Measurements from ENCODE around the gene LVRN.

DNA sequence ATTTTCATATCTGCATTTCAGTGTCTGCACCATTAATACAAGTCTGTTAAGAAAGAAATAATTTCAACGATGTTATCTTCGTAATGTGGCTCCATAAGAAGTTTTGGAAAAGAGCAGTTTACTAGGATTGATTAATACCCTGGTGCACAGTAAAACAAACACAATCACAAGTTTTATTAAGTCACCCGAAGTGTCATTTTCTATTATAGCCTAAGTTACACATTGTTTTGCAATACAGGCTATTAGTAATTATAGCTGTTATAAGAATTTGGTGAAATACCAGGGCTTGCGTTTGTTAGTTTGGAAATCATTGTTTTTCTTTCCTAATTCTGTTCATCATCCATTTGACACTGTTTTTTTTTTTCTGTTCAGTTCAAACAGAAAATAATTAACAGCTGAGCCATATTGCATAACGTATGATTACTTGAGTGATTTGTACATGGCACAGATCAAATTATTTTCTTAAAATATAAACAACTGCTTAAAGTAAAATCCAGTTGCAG, 30.6 kb downstream of the LVRN start:
- TF ChIP-seq CTCF (IDR thresholded peaks at IDR 0.05 in 8 of 11, conservative IDR thresholded peaks at IDR 0.05 in 3 of 11) (no peak), POLR2AphosphoS5 (IDR thresholded peaks at IDR 0.05) (no peak), POLR2A (IDR thresholded peaks at IDR 0.05) (no peak)

All from spleen (tissue), 7 donors.